A549 (cell line): ENCODE data around the gene PROM2. TPM values are rescaled to one million over a fixed set of nuclear protein-coding genes. Genes with fewer than 3 reads are reported as not detected.

Experiments
- ATAC-seq, 2 experiments: fragments of 200-7000 bp in 1 of 2; fragments of >200 bp in 1 of 2; cut with Nextera tagmentation in 1 of 2; cut with Tn5 transposase in 1 of 2; 3 replicates each; pipeline versions ENCODE4 v1.8.0 to v1.9.1; 2018 to 2020; ENCODE audit warnings: mild to moderate bottlenecking in 1 of 2, moderate library complexity in 1 of 2
- CTCF ChIA-PET: fragments of 300-600 bp; sonication (Branson Sonifier 250); formaldehyde crosslinking; extraction: SDS; loops from one replicate; lab custom pipeline; 2021; ENCODE audit warnings: antibody characterized with exemption, inconsistent platforms; lab: Yijun Ruan, JAX
- POLR2A ChIA-PET: fragments of 350-600 bp; formaldehyde crosslinking; extraction: SDS; loops from one replicate; lab custom pipeline; 2021; ENCODE audit warnings: antibody characterized with exemption, inconsistent platforms; lab: Yijun Ruan, JAX
- DNase-seq, 2 experiments: peaks; one replicate each; pipeline versions ENCODE4 v3.0.0 to v3.0.0-alpha.2; 2011 to 2016; ENCODE audit warnings: low read depth in 1 of 2, low spot score in 1 of 2
- FAIRE-seq: peaks from 2 replicates; lab custom pipeline; 2011; peaks lifted over from hg19 to GRCh38; lab: Jason Lieb, UNC
- H3K27ac ChIP-seq, 2 experiments: fragments of >200 bp; sonication (Bioruptor Twin); formaldehyde crosslinking; 3 replicates each; pipeline ENCODE4 v1.5.1; 2016 to 2017
- H3K4me1 ChIP-seq: fragments of >200 bp; sonication (Bioruptor Twin); formaldehyde crosslinking; 3 replicates; pipeline ENCODE4 v1.6.1; 2016
- H3K4me2 ChIP-seq: fragments of >200 bp; sonication (Bioruptor Twin); formaldehyde crosslinking; 3 replicates; pipeline ENCODE4 v1.6.1; 2016
- H3K4me3 ChIP-seq: fragments of >200 bp; sonication (Bioruptor Twin); formaldehyde crosslinking; 3 replicates; pipeline ENCODE4 v1.5.1; 2016
- H3K9me3 ChIP-seq: fragments of >200 bp; sonication (Bioruptor Twin); formaldehyde crosslinking; 3 replicates; pipeline ENCODE4 v1.6.1; 2016
- BHLHE40 ChIP-seq: IDR thresholded peaks from 2 replicates; pipeline ENCODE4 v1.6.1; 2012; ENCODE audit warnings: low read depth, low read length, inconsistent platforms
- CBX2 ChIP-seq: fragments of 200-600 bp; sonication (generic); IDR thresholded peaks from 2 replicates; pipeline ENCODE4 v1.6.1; 2016; ENCODE audit warnings: low read depth, mild to moderate bottlenecking, borderline replicate concordance
- CBX8 ChIP-seq: fragments of 200-600 bp; sonication (generic); IDR thresholded peaks from 2 replicates; pipeline ENCODE4 v1.6.1; 2016
- ELK1 ChIP-seq: fragments of 150-350 bp; IDR thresholded peaks from 2 replicates; pipeline ENCODE4 v1.6.1; 2014; ENCODE audit warnings: low read depth, mild to moderate bottlenecking, low read length
- EP300 ChIP-seq, 2 experiments: fragments of >200 bp; sonication (Bioruptor Twin); formaldehyde crosslinking; IDR thresholded peaks; 2 replicates in 1 of 2; 3 replicates in 1 of 2; pipeline ENCODE4 v1.6.1; 2016 to 2017
- GATA3 ChIP-seq: IDR thresholded peaks from 2 replicates; pipeline ENCODE4 v1.6.1; 2012; ENCODE audit warnings: borderline replicate concordance
- HEYL ChIP-seq: fragments of 250-450 bp; sonication (Bioruptor Pico); IDR thresholded peaks from 2 replicates; pipeline ENCODE4 v1.8.0; 2021; ENCODE audit warnings: mild to moderate bottlenecking, moderate library complexity
- JUNB ChIP-seq: fragments of >200 bp; sonication (Bioruptor Twin); formaldehyde crosslinking; IDR thresholded peaks from 2 replicates; pipeline ENCODE4 v1.6.1; 2016
- KDM1A ChIP-seq: fragments of 200-600 bp; sonication (generic); IDR thresholded peaks from 2 replicates; pipeline ENCODE4 v1.6.1; 2016; ENCODE audit warnings: low read depth, mild to moderate bottlenecking
- MAX ChIP-seq: IDR thresholded peaks from 2 replicates; pipeline ENCODE4 v1.6.1; 2012
- MYC ChIP-seq: IDR thresholded peaks from 2 replicates; pipeline ENCODE4 v1.6.1; 2012; ENCODE audit warnings: mild to moderate bottlenecking, inconsistent platforms, low read length, improper control_type of control experiment, borderline replicate concordance
- NFE2L2 ChIP-seq: fragments of 150-350 bp; conservative IDR thresholded peaks from 2 replicates; pipeline ENCODE4 v1.6.1; 2014; ENCODE audit warnings: low read length
- NPAS2 ChIP-seq: fragments of 250-450 bp; sonication (Bioruptor Pico); IDR thresholded peaks from 2 replicates; pipeline ENCODE4 v1.8.0; 2022; ENCODE audit warnings: mild to moderate bottlenecking, moderate library complexity, borderline replicate concordance
- NR3C1 ChIP-seq: fragments of >200 bp; sonication (Bioruptor Twin); formaldehyde crosslinking; IDR thresholded peaks from 3 replicates; pipeline ENCODE4 v1.6.1; 2017
- RAD21 ChIP-seq, 2 experiments: fragments of >200 bp in 1 of 2; sonication (Bioruptor Twin) in 1 of 2; formaldehyde crosslinking in 1 of 2; IDR thresholded peaks in 1 of 2; conservative IDR thresholded peaks in 1 of 2; 2 replicates in 1 of 2; 3 replicates in 1 of 2; pipeline ENCODE4 v1.6.1; 2012 to 2018; ENCODE audit warnings: inconsistent platforms in 1 of 2
- RARB ChIP-seq: fragments of 250-450 bp; sonication (Bioruptor Pico); IDR thresholded peaks from 2 replicates; pipeline ENCODE4 v1.8.0; 2021; ENCODE audit warnings: mild to moderate bottlenecking, moderate library complexity
- RCOR1 ChIP-seq: fragments of 150-350 bp; IDR thresholded peaks from 2 replicates; pipeline ENCODE4 v1.6.1; 2014; ENCODE audit warnings: antibody characterized with exemption, low read length, low read depth
- REST ChIP-seq: fragments of 200-600 bp; sonication (generic); IDR thresholded peaks from 2 replicates; pipeline ENCODE4 v1.6.1; 2016; ENCODE audit warnings: antibody characterized with exemption, mild to moderate bottlenecking, moderate library complexity
- RFX5 ChIP-seq: fragments of 450-650 bp; IDR thresholded peaks from 2 replicates; pipeline ENCODE4 v1.7.1; 2014; ENCODE audit warnings: antibody characterized with exemption, mild to moderate bottlenecking, moderate library complexity
- SREBF2 ChIP-seq: fragments of 450-650 bp; IDR thresholded peaks from 2 replicates; pipeline ENCODE4 v1.6.1; 2014; ENCODE audit warnings: mild to moderate bottlenecking, moderate library complexity
- TP53 ChIP-seq: fragments of 250-450 bp; sonication (Bioruptor Pico); IDR thresholded peaks from 2 replicates; pipeline ENCODE4 v1.5.0; 2021; ENCODE audit warnings: mild to moderate bottlenecking, moderate library complexity
- ZC3H11A ChIP-seq: fragments of 450-650 bp; IDR thresholded peaks from 2 replicates; pipeline ENCODE4 v1.6.1; 2014; ENCODE audit warnings: antibody characterized with exemption, mild to moderate bottlenecking
- WGBS: methylation state at CpG from one replicate; pipeline ENCODE4 v1.1.6; 2017; ENCODE audit errors: missing lambda C conversion rate; 5-methylcytosine and 5-hydroxymethylcytosine counted together
- polyA plus RNA-seq, 4 experiments: library from polyadenylated mRNA; depleted of rRNA in 3 of 4; stranded (reverse); fragments of >200 nt; fragmentation: RNase III in 1 of 4; extraction: RNeasy Plus Mini Kit Qiagen cat#74134 plus additional on column Dnase treatment in 1 of 4; gene quantifications; 2 replicates in 3 of 4; 3 replicates in 1 of 4; pipeline ENCODE4 v1.2.3, GENCODE V29; 2011 to 2017
- TF ChIP-seq, protein P1 (sequence below): fragments of 250-450 bp; sonication (Bioruptor Pico); IDR thresholded peaks from 2 replicates; pipeline ENCODE4 v1.5.0; 2020; ENCODE audit warnings: low read depth, mild to moderate bottlenecking, moderate library complexity

Gene PROM2
- polyA plus RNA-seq, 2 of the 4 experiments (the other 2 are of a cell fraction), result 0.08 to 0.09 TPM

DNA sequence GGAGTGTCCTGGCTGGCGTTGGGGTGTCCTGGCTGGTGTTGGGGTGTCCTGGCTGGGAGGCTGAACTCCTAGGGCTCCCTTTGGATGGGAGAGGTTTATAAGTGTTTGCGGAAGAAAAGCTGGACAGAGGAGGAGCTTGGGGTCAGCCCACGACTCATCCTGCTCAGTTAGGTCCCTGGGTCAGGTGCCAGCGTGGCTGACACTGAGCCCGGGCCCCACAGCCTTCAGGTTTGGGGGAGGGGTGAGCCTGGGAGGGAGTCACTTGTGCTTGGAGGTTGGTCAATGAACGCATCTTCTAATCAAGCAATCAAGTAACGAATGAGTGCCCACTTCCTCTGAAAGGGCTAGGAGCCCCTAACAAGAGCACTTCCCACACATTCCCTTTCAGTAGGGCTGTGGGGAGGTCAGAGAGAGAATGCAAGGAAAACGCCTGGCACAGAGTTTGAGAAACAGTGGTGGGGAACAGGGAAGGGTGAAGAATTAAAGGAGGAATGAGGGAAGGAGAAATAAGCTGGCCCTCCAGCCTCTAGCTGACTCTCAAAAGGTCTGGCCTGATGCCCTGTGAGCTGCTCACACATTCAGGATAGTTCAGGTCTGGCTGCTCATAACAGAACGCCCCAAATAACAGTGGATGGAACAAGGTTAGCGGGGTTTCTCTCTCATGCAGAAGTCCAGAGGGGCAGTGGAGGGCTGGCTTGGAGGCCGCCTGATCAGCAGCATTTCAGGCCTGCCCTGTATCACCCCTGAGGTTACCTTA is 23.6 kb downstream of the PROM2 start:
- no peaks in the 10 kb centered on the region for H3K4me1 ChIP-seq
- no peak for ATAC-seq
- no peak for FAIRE-seq
- no peak overlapping the region for H3K4me2 ChIP-seq
- no peak overlapping the region for H3K27ac ChIP-seq
- H3K4me3 ChIP-seq, result no peak overlapping the region
- WGBS, result 40% methylated on average over 11 of the region's 11 CpGs
- no peak for DNase-seq
- CTCF ChIA-PET, result no interaction called here
- no peaks in the 10 kb centered on the region; the same call in 2 of the 3 replicates for H3K9me3 ChIP-seq
- TF ChIP-seq NFE2L2, result no peak
- TF ChIP-seq NR3C1, result no peak
- no peak for TF ChIP-seq JUNB
- no peak for TF ChIP-seq RFX5
- TF ChIP-seq NPAS2 (CRISPR knock-in tag), result no peak
- TF ChIP-seq BHLHE40, result no peak
- TF ChIP-seq RCOR1, result no peak
- TF ChIP-seq HEYL (CRISPR knock-in tag), result no peak
- TF ChIP-seq GATA3, result no peak
- TF ChIP-seq MAX, result no peak
- no peak for TF ChIP-seq CBX2
- TF ChIP-seq SREBF2, result no peak
- TF ChIP-seq EP300 (IDR thresholded peaks at IDR 0.05), result no peak
- TF ChIP-seq MYC, result no peak
- TF ChIP-seq, protein P1, sequence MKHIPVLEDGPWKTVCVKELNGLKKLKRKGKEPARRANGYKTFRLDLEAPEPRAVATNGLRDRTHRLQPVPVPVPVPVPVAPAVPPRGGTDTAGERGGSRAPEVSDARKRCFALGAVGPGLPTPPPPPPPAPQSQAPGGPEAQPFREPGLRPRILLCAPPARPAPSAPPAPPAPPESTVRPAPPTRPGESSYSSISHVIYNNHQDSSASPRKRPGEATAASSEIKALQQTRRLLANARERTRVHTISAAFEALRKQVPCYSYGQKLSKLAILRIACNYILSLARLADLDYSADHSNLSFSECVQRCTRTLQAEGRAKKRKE, result no peak
- no peak for TF ChIP-seq RAD21 (conservative IDR thresholded peaks at IDR 0.05 in 1 of 2, IDR thresholded peaks at IDR 0.05 in 1 of 2)
- no peak for TF ChIP-seq TP53 (CRISPR knock-in tag)
- no peak for TF ChIP-seq REST
- TF ChIP-seq, all 56 proteins: peak for 0
- POLR2A ChIA-PET, result no interaction called here

DNA sequence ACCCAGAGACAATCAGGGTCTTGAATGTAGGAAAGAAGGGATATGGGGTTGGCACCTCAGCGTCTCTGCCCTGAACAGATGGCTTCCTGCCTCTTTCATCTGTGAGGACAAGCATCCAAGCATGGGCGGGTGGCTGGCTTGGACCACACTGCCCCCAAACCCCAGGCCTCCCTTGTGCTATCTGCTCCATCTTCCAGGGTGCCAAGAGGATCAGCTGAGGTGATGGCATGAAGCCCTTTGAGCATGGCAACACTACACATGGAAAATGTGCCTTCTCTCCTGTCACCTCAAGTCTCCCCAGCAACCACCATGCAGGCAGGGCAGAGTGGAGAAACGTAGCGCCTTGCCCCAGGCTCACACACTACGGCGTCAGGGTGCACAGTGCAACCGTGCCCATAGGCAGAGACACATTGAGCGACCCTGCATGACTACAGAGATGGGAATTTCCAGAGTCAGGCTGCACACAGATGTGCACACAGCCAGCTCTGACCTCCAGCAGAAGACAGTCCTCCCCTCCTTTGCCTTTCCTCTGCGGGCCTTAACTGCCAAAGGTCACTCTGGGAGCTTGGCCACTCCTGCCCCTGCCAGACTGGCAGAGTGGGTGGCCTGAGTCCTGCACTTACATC is 24.4 kb downstream of the PROM2 start:
- H3K4me2 ChIP-seq, result no peak overlapping the region
- no peak overlapping the region for H3K27ac ChIP-seq
- no peak for TF ChIP-seq CBX8
- no peak for TF ChIP-seq KDM1A
- TF ChIP-seq ELK1, result no peak
- TF ChIP-seq RARB, result no peak
- TF ChIP-seq RAD21 (conservative IDR thresholded peaks at IDR 0.05 in 1 of 2, IDR thresholded peaks at IDR 0.05 in 1 of 2), result no peak
- TF ChIP-seq NR3C1, result no peak
- no peak for TF ChIP-seq ZC3H11A
- ATAC-seq (no peak; a peak in 1 of 6 replicates), DNase-seq (no peak), FAIRE-seq (no peak)
- no peaks in the 10 kb centered on the region; the same call in 2 of the 3 replicates for H3K9me3 ChIP-seq
- POLR2A ChIA-PET, result no interaction called here
- no peaks in the 10 kb centered on the region for H3K4me1 ChIP-seq
- 39% methylated on average over 9 of the region's 9 CpGs for WGBS
- CTCF ChIA-PET, result no interaction called here
- no peak overlapping the region for H3K4me3 ChIP-seq
